Naive thymus-derived CD4-positive, alpha-beta T cell (primary cell): ENCODE results near the gene PDZD7. TPM values are rescaled to one million over a fixed set of nuclear protein-coding genes. Genes with fewer than 3 reads are reported as not detected.

ENCODE experiments used
- ATAC-seq: fragments of 150-1000 bp; cut with Tn5 transposase; 2 replicates; pipeline ENCODE4 v1.10.0; 2021; ENCODE audit warnings: mild to moderate bottlenecking, moderate library complexity
- CTCF ChIA-PET: fragments of 350-600 bp; sonication (Branson Sonifier 250); formaldehyde crosslinking; loops from one replicate; lab custom pipeline; 2021; ENCODE audit warnings: antibody characterized with exemption; lab: Charles Lee
- POLR2A ChIA-PET: fragments of 350-600 bp; sonication (Branson Sonifier 250); formaldehyde crosslinking; loops from one replicate; lab custom pipeline; 2021; ENCODE audit warnings: antibody characterized with exemption, inconsistent platforms; lab: Charles Lee
- DNase-seq, 9 donors: peaks; one replicate each; pipeline versions ENCODE4 v3.0.0 to v3.0.0-alpha.2; 2020 to 2022; ENCODE audit warnings: mixed read lengths in 1 of 9
- H3K27ac ChIP-seq: one replicate; pipeline ENCODE4 v1.7.0; 2013; ENCODE audit warnings: mild to moderate bottlenecking, low read depth, low read length, moderate library complexity
- H3K27me3 ChIP-seq, 2 donors: one replicate each; pipeline ENCODE4 v1.7.0; 2013; ENCODE audit warnings: low read length in 2 of 2, mild to moderate bottlenecking in 2 of 2, moderate library complexity in 2 of 2; ENCODE audit not compliant: control insufficient read depth in 2 of 2, insufficient read depth in 2 of 2
- H3K36me3 ChIP-seq, 3 experiments: 1 replicate in 2 of 3; 2 replicates in 1 of 3; pipeline ENCODE4 v1.7.0; 2013; ENCODE audit warnings: low read length in 3 of 3, mild to moderate bottlenecking in 3 of 3, moderate library complexity in 1 of 3; ENCODE audit not compliant: insufficient read depth in 3 of 3, control insufficient read depth in 2 of 3
- H3K4me1 ChIP-seq, 2 donors: one replicate each; pipeline ENCODE4 v1.7.0; 2013; ENCODE audit warnings: low read length in 2 of 2, mild to moderate bottlenecking in 2 of 2, moderate library complexity in 1 of 2; ENCODE audit not compliant: control insufficient read depth in 2 of 2, insufficient read depth in 2 of 2
- H3K4me3 ChIP-seq: 2 replicates; pipeline ENCODE4 v1.7.0; 2013; ENCODE audit warnings: mild to moderate bottlenecking, low read length
- H3K9me3 ChIP-seq, 3 experiments: 1 replicate in 2 of 3; 2 replicates in 1 of 3; pipeline ENCODE4 v1.7.0; 2013; ENCODE audit warnings: low read length in 3 of 3; ENCODE audit not compliant: control insufficient read depth in 2 of 3
- H3K27ac Mint-ChIP-seq, 9 donors: one replicate each; pipeline ENCODE4 v1.8.0; 2020 to 2022; ENCODE audit warnings: mixed read lengths in 9 of 9, mild to moderate bottlenecking in 8 of 9, moderate library complexity in 5 of 9, inconsistent platforms in 2 of 9
- H3K27me3 Mint-ChIP-seq, 5 donors: one replicate each; pipeline ENCODE4 v1.8.0; 2021 to 2022; ENCODE audit warnings: mixed read lengths in 5 of 5, mild to moderate bottlenecking in 1 of 5
- H3K36me3 Mint-ChIP-seq, 5 donors: one replicate each; pipeline ENCODE4 v1.8.0; 2020 to 2022; ENCODE audit warnings: mixed read lengths in 5 of 5, mild to moderate bottlenecking in 3 of 5, inconsistent platforms in 1 of 5
- H3K4me1 Mint-ChIP-seq, 7 donors: one replicate each; pipeline ENCODE4 v1.8.0; 2020 to 2022; ENCODE audit warnings: mixed read lengths in 7 of 7, mild to moderate bottlenecking in 3 of 7, inconsistent platforms in 1 of 7
- H3K4me3 Mint-ChIP-seq, 10 donors: one replicate each; pipeline ENCODE4 v1.8.0; 2020 to 2022; ENCODE audit warnings: mild to moderate bottlenecking in 10 of 10, mixed read lengths in 10 of 10, moderate library complexity in 6 of 10, inconsistent platforms in 2 of 10
- H3K9me3 Mint-ChIP-seq, 11 donors: one replicate each; pipeline ENCODE4 v1.8.0; 2020 to 2022; ENCODE audit warnings: mixed read lengths in 11 of 11, mild to moderate bottlenecking in 4 of 11, inconsistent platforms in 1 of 11, moderate library complexity in 1 of 11
- intact Hi-C, 2 donors: fragments of 100-400 bp; cut with micrococcal nuclease; formaldehyde crosslinking; loops; one replicate each; pipeline ENCODE4 v1.15.1; 2023
- polyA plus RNA-seq, 2 donors: library from polyadenylated mRNA; unstranded; fragments of 300-500 nt; fragmentation: Illumina TruSeq; gene quantifications; one replicate each; pipeline ENCODE4 v1.2.3, GENCODE V29; 2021
- total RNA-seq, 6 experiments: library from RNA in 5 of 6; stranded (reverse) in 5 of 6; gene quantifications; 1 replicate in 5 of 6; 2 replicates in 1 of 6; pipeline ENCODE4 v1.2.3 and lab custom pipeline; 2021 to 2026

Gene PDZD7
- total and polyA plus RNA-seq, 7 experiments from 2014 or later: 0.65 to 2.8 (median 1.1) TPM

DNA sequence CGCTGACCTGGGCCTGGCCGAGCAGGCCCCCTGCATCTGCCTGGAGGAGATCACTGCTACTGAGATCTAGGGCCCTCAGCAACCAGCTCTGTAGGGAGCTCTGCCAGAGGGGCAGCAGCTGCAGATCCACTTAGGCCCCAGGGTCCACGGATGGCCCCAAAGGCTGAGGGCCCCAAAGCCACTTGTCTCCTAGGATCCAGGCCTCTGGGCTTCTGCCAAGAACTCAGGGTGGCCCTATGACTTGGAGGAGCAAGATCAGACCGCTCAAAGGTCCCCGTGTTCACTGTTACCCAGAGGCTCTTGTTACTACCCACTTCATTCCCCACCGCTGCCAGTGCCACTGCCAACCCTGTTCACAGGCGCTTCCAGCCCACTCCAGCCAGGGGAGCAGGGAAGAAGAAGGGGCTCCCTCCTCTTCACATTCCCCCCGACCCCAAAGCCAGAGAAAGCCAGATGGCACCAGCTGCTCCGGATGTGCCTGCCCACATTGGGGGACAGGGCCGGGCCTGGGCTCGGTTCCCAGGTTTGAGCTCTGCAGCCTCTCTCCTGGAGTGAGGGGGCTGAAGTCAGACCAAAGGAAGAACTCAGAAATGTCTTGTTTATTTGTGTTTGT, 23.7 kb downstream of the PDZD7 start:
- Histone ChIP-seq H3K9me3 (no peaks in the 10 kb centered on the region), H3K4me1 (no peaks in the 10 kb centered on the region), H3K27me3 (no peaks in the 10 kb centered on the region), H3K27ac (no peak overlapping the region), H3K36me3 (peaks cover 0 to 37% (median 0%) of the 10 kb centered on the region in 3 experiments), H3K4me3 (no peak overlapping the region)
- CTCF ChIA-PET: interaction anchor here (1.1 to 1.8 kb wide), 2 partner anchors 9 to 10 kb away, joined by 3 to 8 read pairs; no protein-coding TSS in a partner anchor
- ATAC-seq (no peak), DNase-seq (no peak)
- H3K4me3 Mint-ChIP-seq: no peak overlapping the region
- POLR2A ChIA-PET: interaction anchor here (1.1 to 1.5 kb wide), 2 partner anchors 8 to 9 kb away, joined by 3 to 6 read pairs; partner anchors contain the start of gene LZTS2
- peaks cover 0 to 4% (median 0%) of the 10 kb centered on the region in 5 donors for H3K36me3 Mint-ChIP-seq
- intact Hi-C loops: no loop called here
- H3K27ac Mint-ChIP-seq: no peak overlapping the region
- no peaks in the 10 kb centered on the region for H3K4me1 Mint-ChIP-seq
- H3K27me3 Mint-ChIP-seq: no peaks in the 10 kb centered on the region
- no peaks in the 10 kb centered on the region for H3K9me3 Mint-ChIP-seq

DNA sequence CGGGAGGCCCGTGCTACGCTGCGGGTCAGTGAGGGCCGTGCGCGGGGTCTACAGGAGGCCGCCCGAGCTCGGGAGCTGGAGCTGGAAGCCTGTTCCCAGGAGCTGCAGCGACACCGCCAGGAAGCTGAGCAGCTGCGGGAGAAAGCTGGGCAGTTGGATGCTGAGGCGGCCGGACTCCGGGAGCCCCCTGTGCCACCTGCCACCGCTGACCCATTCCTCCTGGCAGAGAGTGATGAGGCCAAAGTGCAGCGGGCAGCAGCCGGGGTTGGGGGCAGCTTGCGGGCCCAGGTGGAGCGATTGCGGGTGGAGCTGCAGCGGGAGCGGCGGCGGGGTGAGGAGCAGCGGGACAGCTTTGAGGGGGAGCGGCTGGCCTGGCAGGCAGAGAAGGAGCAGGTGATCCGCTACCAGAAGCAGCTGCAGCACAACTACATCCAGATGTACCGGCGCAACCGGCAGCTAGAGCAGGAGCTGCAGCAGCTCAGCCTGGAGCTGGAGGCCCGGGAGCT, 24.3 kb downstream of the PDZD7 start:
- H3K4me1 Mint-ChIP-seq: no peaks in the 10 kb centered on the region
- DNase-seq: no peak
- ChIA-PET CTCF (interaction anchor here (1.1 to 1.8 kb wide), 2 partner anchors 9 to 10 kb away, joined by 3 to 8 read pairs; no protein-coding TSS in a partner anchor), POLR2A (interaction anchor here (1.5 kb wide), 1 partner anchor 9 kb away, joined by 6 read pairs; no protein-coding TSS in a partner anchor)
- intact Hi-C loops: no loop called here
- H3K4me3 Mint-ChIP-seq: no peak overlapping the region
- no peak overlapping the region for H3K27ac Mint-ChIP-seq
- H3K27me3 Mint-ChIP-seq: no peaks in the 10 kb centered on the region
- Histone ChIP-seq H3K27me3 (no peaks in the 10 kb centered on the region), H3K4me1 (no peaks in the 10 kb centered on the region), H3K27ac (no peak overlapping the region), H3K36me3 (peaks cover 0 to 37% (median 0%) of the 10 kb centered on the region in 3 experiments), H3K4me3 (no peak overlapping the region), H3K9me3 (no peaks in the 10 kb centered on the region)
- H3K9me3 Mint-ChIP-seq: no peaks in the 10 kb centered on the region
- H3K36me3 Mint-ChIP-seq: peaks cover 0 to 4% (median 0%) of the 10 kb centered on the region in 5 donors
- ATAC-seq: no peak

DNA sequence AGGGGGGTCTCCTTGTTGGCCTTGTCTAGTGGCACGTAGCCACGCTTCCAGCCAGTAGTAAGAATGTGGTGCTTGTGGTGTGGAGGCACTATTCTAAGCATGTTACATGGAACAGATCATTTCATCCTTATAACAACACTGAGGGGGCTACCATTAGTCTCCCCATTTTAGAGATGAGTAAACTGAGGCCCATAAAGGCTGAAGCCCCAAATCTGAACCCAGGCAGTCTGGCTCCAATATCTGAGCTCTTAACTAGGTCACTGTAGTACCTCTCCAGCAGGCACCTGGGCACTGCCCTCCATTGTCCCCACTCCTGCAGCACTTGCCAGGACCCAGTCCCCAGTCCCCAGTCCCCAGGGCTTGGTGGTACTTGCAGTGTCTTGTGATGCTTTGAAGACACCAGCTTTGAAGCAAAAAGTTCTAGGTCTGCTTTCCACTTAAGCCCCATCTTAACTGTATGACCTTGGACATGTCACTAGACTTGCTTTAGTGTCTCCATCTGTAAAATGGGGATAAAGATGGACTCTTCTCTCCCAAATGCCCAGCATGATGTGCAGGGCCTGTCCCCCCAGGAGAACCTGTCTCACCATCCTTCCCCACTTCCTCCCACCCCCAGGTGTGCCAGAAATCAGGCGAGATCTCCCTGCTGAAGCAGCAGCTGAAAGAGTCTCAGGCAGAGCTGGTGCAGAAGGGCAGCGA, 24.9 kb downstream of the PDZD7 start:
- peak overlapping the region in 2 of 9 donors; percentile 25 to 53 for H3K27ac Mint-ChIP-seq
- H3K4me3 ChIP-seq: no peak overlapping the region
- POLR2A ChIA-PET: interaction anchor here (1.5 kb wide), 1 partner anchor 8 kb away, joined by 6 read pairs; no protein-coding TSS in a partner anchor

DNA sequence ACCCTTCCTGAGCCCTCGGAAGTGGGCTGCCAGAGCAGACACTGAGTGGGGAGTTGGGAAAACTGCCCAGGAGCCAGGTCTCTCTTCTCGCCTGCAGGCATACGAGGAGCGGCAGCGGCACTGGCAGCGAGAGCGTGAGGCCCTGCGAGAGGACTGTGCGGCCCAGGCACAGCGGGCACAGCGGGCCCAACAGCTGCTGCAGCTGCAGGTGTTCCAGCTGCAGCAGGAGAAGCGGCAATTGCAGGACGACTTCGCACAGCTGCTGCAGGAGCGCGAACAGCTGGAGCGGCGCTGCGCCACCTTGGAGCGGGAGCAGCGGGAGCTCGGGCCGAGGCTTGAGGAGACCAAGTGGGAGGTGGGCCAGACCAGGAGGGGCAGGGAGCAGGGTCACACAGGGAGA, 25.6 kb downstream of the PDZD7 start:
- H3K27ac ChIP-seq: no peak overlapping the region
- intact Hi-C loops: no loop called here
- DNase-seq: no peak
- ChIA-PET CTCF (interaction anchor here (1.1 kb wide), 1 partner anchor 9 kb away, joined by 6 read pairs; no protein-coding TSS in a partner anchor), POLR2A (no interaction called here)
- H3K4me1 ChIP-seq: peaks cover 0 to 1% of the 10 kb centered on the region in 2 donors
- Mint-ChIP-seq H3K27me3 (no peaks in the 10 kb centered on the region), H3K36me3 (peaks cover 0 to 4% (median 0%) of the 10 kb centered on the region in 5 donors), H3K9me3 (no peaks in the 10 kb centered on the region), H3K4me1 (peaks cover 4 to 10% (median 6%) of the 10 kb centered on the region in 7 donors), H3K27ac (no peak overlapping the region), H3K4me3 (no peak overlapping the region)
- no peak overlapping the region for H3K4me3 ChIP-seq
- peaks cover 0 to 37% (median 0%) of the 10 kb centered on the region in 3 experiments for H3K36me3 ChIP-seq
- no peaks in the 10 kb centered on the region for H3K27me3 ChIP-seq
- no peak for ATAC-seq
- no peaks in the 10 kb centered on the region for H3K9me3 ChIP-seq

More for the DNA sequence above, 24.9 kb downstream of the PDZD7 start:
- ATAC-seq: no peak
- H3K4me3 Mint-ChIP-seq: no peak overlapping the region
- Histone ChIP-seq H3K36me3 (peaks cover 0 to 37% (median 0%) of the 10 kb centered on the region in 3 experiments), H3K4me1 (no peaks in the 10 kb centered on the region), H3K27ac (no peak overlapping the region), H3K27me3 (no peaks in the 10 kb centered on the region), H3K9me3 (no peaks in the 10 kb centered on the region)
- peaks cover 0 to 4% (median 0%) of the 10 kb centered on the region in 5 donors for H3K36me3 Mint-ChIP-seq
- peaks cover 2 to 4% (median 3%) of the 10 kb centered on the region in 7 donors for H3K4me1 Mint-ChIP-seq
- no peaks in the 10 kb centered on the region for H3K27me3 Mint-ChIP-seq
- CTCF ChIA-PET: interaction anchor here (1.1 to 1.8 kb wide), 2 partner anchors 8 to 9 kb away, joined by 3 to 8 read pairs; no protein-coding TSS in a partner anchor
- H3K9me3 Mint-ChIP-seq: no peaks in the 10 kb centered on the region
- intact Hi-C loops: no loop called here
- no peak for DNase-seq

DNA sequence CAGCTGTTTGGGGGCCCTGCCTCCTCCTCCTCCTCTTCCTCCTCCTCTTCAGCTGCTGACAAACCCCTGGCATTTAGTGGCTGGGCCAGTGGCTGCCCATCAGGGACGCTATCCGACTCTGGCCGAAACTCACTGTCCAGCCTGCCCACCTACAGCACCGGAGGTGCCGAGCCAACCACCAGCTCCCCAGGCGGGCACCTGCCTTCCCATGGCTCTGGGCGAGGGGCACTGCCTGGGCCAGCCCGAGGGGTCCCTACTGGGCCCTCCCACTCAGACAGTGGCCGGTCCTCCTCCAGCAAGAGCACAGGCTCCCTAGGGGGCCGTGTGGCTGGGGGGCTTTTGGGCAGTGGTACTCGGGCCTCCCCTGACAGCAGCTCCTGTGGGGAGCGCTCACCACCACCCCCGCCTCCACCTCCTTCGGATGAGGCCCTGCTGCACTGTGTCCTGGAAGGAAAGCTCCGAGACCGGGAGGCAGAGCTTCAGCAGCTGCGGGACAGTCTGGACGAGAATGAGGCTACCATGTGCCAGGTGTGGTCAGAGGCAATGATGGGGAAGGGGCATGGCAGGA, 27.2 kb downstream of the PDZD7 start:
- POLR2A ChIA-PET: interaction anchor here (1.0 to 1.3 kb wide), 2 partner anchors 27 to 29 kb away, joined by 3 to 5 read pairs; partner anchors contain the start of genes PDZD7 and SFXN3
- peaks cover 7% of the 10 kb centered on the region in 2 donors for H3K4me1 ChIP-seq
- Mint-ChIP-seq H3K27ac (no peak overlapping the region), H3K36me3 (peaks cover 0 to 4% (median 0%) of the 10 kb centered on the region in 5 donors), H3K4me3 (no peak overlapping the region), H3K9me3 (no peaks in the 10 kb centered on the region), H3K27me3 (no peaks in the 10 kb centered on the region), H3K4me1 (peaks cover 7 to 17% (median 8%) of the 10 kb centered on the region in 7 donors)
- no peak overlapping the region for H3K4me3 ChIP-seq
- H3K27ac ChIP-seq: no peak overlapping the region
- H3K36me3 ChIP-seq: peaks cover 0 to 40% (median 0%) of the 10 kb centered on the region in 3 experiments
- intact Hi-C loops: no loop called here
- H3K9me3 ChIP-seq: no peaks in the 10 kb centered on the region
- no peak for ATAC-seq
- CTCF ChIA-PET: interaction anchor here (7.9 kb wide), 1 partner anchor 12 kb away, joined by 56 read pairs; no protein-coding TSS in a partner anchor
- no peak for DNase-seq
- H3K27me3 ChIP-seq: no peaks in the 10 kb centered on the region

DNA sequence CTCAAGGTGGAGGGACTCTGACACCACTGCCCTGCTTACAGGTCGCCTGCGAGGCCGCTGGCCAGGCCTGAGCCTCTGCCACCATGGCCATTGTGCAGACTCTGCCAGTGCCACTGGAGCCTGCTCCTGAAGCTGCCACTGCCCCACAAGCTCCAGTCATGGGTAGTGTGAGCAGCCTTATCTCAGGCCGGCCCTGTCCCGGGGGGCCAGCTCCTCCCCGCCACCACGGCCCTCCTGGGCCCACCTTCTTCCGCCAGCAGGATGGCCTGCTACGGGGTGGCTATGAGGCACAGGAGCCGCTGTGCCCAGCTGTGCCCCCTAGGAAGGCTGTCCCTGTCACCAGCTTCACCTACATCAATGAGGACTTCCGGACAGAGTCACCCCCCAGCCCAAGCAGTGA, 28.5 kb downstream of the PDZD7 start:
- DNase-seq: no peak
- Mint-ChIP-seq H3K4me3 (no peak overlapping the region), H3K4me1 (peaks cover 12 to 26% (median 16%) of the 10 kb centered on the region in 7 donors), H3K36me3 (peaks cover 0 to 6% (median 0%) of the 10 kb centered on the region in 5 donors), H3K27me3 (no peaks in the 10 kb centered on the region), H3K27ac (no peak overlapping the region), H3K9me3 (no peaks in the 10 kb centered on the region)
- no peak overlapping the region for H3K4me3 ChIP-seq
- CTCF ChIA-PET: interaction anchor here (7.9 kb wide), 1 partner anchor 13 kb away, joined by 56 read pairs; no protein-coding TSS in a partner anchor
- POLR2A ChIA-PET: interaction anchor here (1.3 kb wide), 1 partner anchor 28 kb away, joined by 5 read pairs; the partner anchor contains the start of genes PDZD7 and SFXN3
- H3K36me3 ChIP-seq: peaks cover 0 to 40% (median 0%) of the 10 kb centered on the region in 3 experiments
- intact Hi-C loops: no loop called here
- H3K9me3 ChIP-seq: no peaks in the 10 kb centered on the region
- no peak for ATAC-seq
- H3K27ac ChIP-seq: no peak overlapping the region
- H3K27me3 ChIP-seq: no peaks in the 10 kb centered on the region
- peaks cover 13 to 15% of the 10 kb centered on the region in 2 donors for H3K4me1 ChIP-seq
